Stimulated activated CD4-positive, alpha-beta T cell treated with anti-CD3 and anti-CD28 coated beads, Interleukin-12 subunit alpha, Interleukin-12 subunit beta, amount 100 ng/mL, for 24 hours (primary cell): ENCODE results near the gene ARVCF.

Experiments used
- DNase-seq, 2 experiments: peaks; one replicate each; pipeline ENCODE4 v3.0.0-alpha.2; 2020; ENCODE audit warnings: low read depth in 2 of 2

Gene ARVCF

GRCh38 chr22:20052309-20053259 is 36.0 kb upstream of the ARVCF start:
- DNase-seq = no peak

GRCh38 chr22:20051927-20052308 is 35.3 kb upstream of the ARVCF start:
- no peak for DNase-seq

- no peak for DNase-seq
These were observed 30.1 kb upstream of the ARVCF start for GRCh38 chr22:20046730-20047129.

GRCh38 chr22:20044495-20045151 is 28.0 kb upstream of the ARVCF start:
- DNase-seq = no peak

GRCh38 chr22:20043997-20044342 is 27.3 kb upstream of the ARVCF start:
- DNase-seq = no peak

GRCh38 chr22:20043057-20043996 is 26.7 kb upstream of the ARVCF start:
- DNase-seq = no peak

GRCh38 chr22:20040327-20041200 is 23.9 kb upstream of the ARVCF start:
- DNase-seq = no peak

- no peak for DNase-seq
These were observed 23.2 kb upstream of the ARVCF start for GRCh38 chr22:20039683-20040325.

GRCh38 chr22:20038574-20038973 is 22.0 kb upstream of the ARVCF start:
- DNase-seq = no peak

- no peak for DNase-seq
These were observed 20.8 kb upstream of the ARVCF start for GRCh38 chr22:20037419-20037818.

- no peak for DNase-seq
These were observed 20.1 kb upstream of the ARVCF start for GRCh38 chr22:20036535-20037392.

- DNase-seq = no peak
These were observed 19.5 kb upstream of the ARVCF start for GRCh38 chr22:20036084-20036482.

- DNase-seq = no peak
These were observed 18.9 kb upstream of the ARVCF start for GRCh38 chr22:20035375-20036083.

GRCh38 chr22:20034143-20034542 is 17.5 kb upstream of the ARVCF start:
- DNase-seq = no peak

GRCh38 chr22:20033045-20033706 is 16.6 kb upstream of the ARVCF start:
- DNase-seq = no peak

GRCh38 chr22:20032407-20032991 is 15.9 kb upstream of the ARVCF start:
- no peak for DNase-seq

GRCh38 chr22:20031732-20032406 is 15.2 kb upstream of the ARVCF start:
- DNase-seq = no peak
